Endothelial cell (in vitro differentiated cells): Measurements from ENCODE around the gene SLC22A1. TPM values are rescaled to one million over a fixed set of nuclear protein-coding genes. Genes with fewer than 3 reads are reported as not detected.
"Not testable (repeated sequence)": the region's sequence is repeated elsewhere in the genome, so short reads cannot be mapped to it uniquely, and the experiment has no call there.

Experiments
- DNase-seq: peaks from one replicate; pipeline ENCODE4 v3.0.0; 2021; ENCODE audit warnings: low spot score
- H3K27ac Mint-ChIP-seq: one replicate; pipeline ENCODE4 v1.8.0; 2021; ENCODE audit warnings: mixed read lengths, inconsistent platforms; ENCODE audit not compliant: unreplicated experiment
- H3K27me3 Mint-ChIP-seq: one replicate; pipeline ENCODE4 v1.8.0; 2021; ENCODE audit warnings: mild to moderate bottlenecking, moderate library complexity, mixed read lengths, inconsistent platforms; ENCODE audit not compliant: unreplicated experiment
- H3K36me3 Mint-ChIP-seq: one replicate; pipeline ENCODE4 v1.8.0; 2021; ENCODE audit warnings: mild to moderate bottlenecking, low read depth, mixed read lengths, inconsistent platforms; ENCODE audit not compliant: unreplicated experiment
- H3K4me1 Mint-ChIP-seq: one replicate; pipeline ENCODE4 v1.8.0; 2021; ENCODE audit warnings: mild to moderate bottlenecking, mixed read lengths, inconsistent platforms; ENCODE audit not compliant: unreplicated experiment
- H3K4me3 Mint-ChIP-seq: one replicate; pipeline ENCODE4 v1.8.0; 2021; ENCODE audit warnings: mild to moderate bottlenecking, mixed read lengths, inconsistent platforms; ENCODE audit not compliant: unreplicated experiment
- H3K9me3 Mint-ChIP-seq: one replicate; pipeline ENCODE4 v1.8.0; 2021; ENCODE audit warnings: mixed read lengths, inconsistent platforms; ENCODE audit not compliant: unreplicated experiment
- CTCF ChIP-seq: fragments of 200-600 bp; sonication (generic); IDR thresholded peaks from one replicate; pipeline ENCODE4 v1.5.0; 2021; ENCODE audit warnings: antibody characterized with exemption; ENCODE audit not compliant: unreplicated experiment
- total RNA-seq: library from RNA; stranded (reverse); fragmentation: NEBNext Ultra II Directional; extraction: Animal tissue kit (Norgen Biotek cat#: 25700); gene quantifications from one replicate; pipeline ENCODE4 v1.2.1, GENCODE V29; 2021; ENCODE audit not compliant: unreplicated experiment

Gene SLC22A1
- total RNA-seq, 1 donor from 2014 or later = 2.7 TPM

GRCh38 chr6:160110586-160111123 lies 11.0 kb upstream of the SLC22A1 start:
- no peak overlapping the region for H3K4me3 Mint-ChIP-seq
- H3K9me3 Mint-ChIP-seq = no peaks in the 10 kb centered on the region
- H3K4me1 Mint-ChIP-seq = peaks cover 33% of the 10 kb centered on the region
- peaks cover 12% of the 10 kb centered on the region for H3K27me3 Mint-ChIP-seq
- no peak for TF ChIP-seq CTCF
- DNase-seq = no peak
- H3K36me3 Mint-ChIP-seq = peaks cover 32% of the 10 kb centered on the region
- no peak overlapping the region for H3K27ac Mint-ChIP-seq

- H3K9me3 Mint-ChIP-seq = no peaks in the 10 kb centered on the region
- peaks cover 23% of the 10 kb centered on the region for H3K4me1 Mint-ChIP-seq
- TF ChIP-seq CTCF = no peak
- H3K27me3 Mint-ChIP-seq = peaks cover 10% of the 10 kb centered on the region
- no peak overlapping the region for H3K27ac Mint-ChIP-seq
- no peak overlapping the region for H3K4me3 Mint-ChIP-seq
- H3K36me3 Mint-ChIP-seq = peaks cover 30% of the 10 kb centered on the region
- no peak for DNase-seq
Observed at GRCh38 chr6:160111806-160112205, 9.8 kb upstream of the SLC22A1 start.

GRCh38 chr6:160112628-160113299 lies 8.9 kb upstream of the SLC22A1 start:
- Mint-ChIP-seq H3K4me1 (peaks cover 16% of the 10 kb centered on the region), H3K27ac (no peak overlapping the region), H3K9me3 (no peaks in the 10 kb centered on the region), H3K27me3 (peaks cover 9% of the 10 kb centered on the region), H3K36me3 (peaks cover 29% of the 10 kb centered on the region), H3K4me3 (no peak overlapping the region)
- no peak for DNase-seq
- TF ChIP-seq CTCF = no peak

- H3K9me3 Mint-ChIP-seq, H3K4me3 Mint-ChIP-seq, DNase-seq, H3K4me1 Mint-ChIP-seq, H3K27ac Mint-ChIP-seq: not testable (repeated sequence)
- Mint-ChIP-seq H3K27me3 (peaks cover 11% of the 10 kb centered on the region), H3K36me3 (peaks cover 28% of the 10 kb centered on the region)
Observed at GRCh38 chr6:160114536-160114935, 7.1 kb upstream of the SLC22A1 start.

- DNase-seq = no peak
- Mint-ChIP-seq H3K27ac (no peak overlapping the region), H3K9me3 (no peaks in the 10 kb centered on the region), H3K4me3 (no peak overlapping the region), H3K36me3 (peaks cover 30% of the 10 kb centered on the region), H3K4me1 (peaks cover 4% of the 10 kb centered on the region), H3K27me3 (peaks cover 11% of the 10 kb centered on the region)
- no peak for TF ChIP-seq CTCF
Observed at GRCh38 chr6:160115421-160115820, 6.2 kb upstream of the SLC22A1 start.
